Smooth muscle cell (in vitro differentiated cells): ENCODE measurements around the gene ADAD2. TPM values are rescaled to one million over a fixed set of nuclear protein-coding genes. Genes with fewer than 3 reads are reported as not detected.
A peak's percentile ranks its signal among the peaks of the same experiment; 100 is the strongest.

ENCODE experiments used
- DNase-seq: peaks from one replicate; lab custom pipeline; 2025; ENCODE audit not compliant: unreplicated experiment; lab: John Stamatoyannopoulos, UW
- H2AFZ ChIP-seq: fragments of 200-600 bp; sonication (generic); 2 replicates; pipeline ENCODE4 v1.6.0; 2016; ENCODE audit warnings: antibody characterized with exemption, low read depth, mild to moderate bottlenecking
- H3F3A ChIP-seq: fragments of 200-600 bp; sonication (generic); 2 replicates; pipeline ENCODE4 v1.6.0; 2017; ENCODE audit warnings: antibody characterized with exemption, low read depth
- H3K27ac ChIP-seq: fragments of 200-600 bp; sonication (generic); 2 replicates; pipeline ENCODE4 v1.5.1; 2016; ENCODE audit warnings: low read depth, mild to moderate bottlenecking
- H3K27me3 ChIP-seq: fragments of 200-600 bp; sonication (generic); 2 replicates; pipeline ENCODE4 v1.6.1; 2016; ENCODE audit warnings: low read depth, mild to moderate bottlenecking
- H3K36me3 ChIP-seq: fragments of 200-600 bp; sonication (generic); 2 replicates; pipeline ENCODE4 v1.5.1; 2016; ENCODE audit warnings: low read depth
- H3K4me1 ChIP-seq: fragments of 200-600 bp; sonication (generic); 2 replicates; pipeline ENCODE4 v1.5.1; 2016; ENCODE audit warnings: low read depth
- H3K4me2 ChIP-seq: fragments of 200-600 bp; sonication (generic); 2 replicates; pipeline ENCODE4 v1.6.0; 2016; ENCODE audit warnings: mild to moderate bottlenecking
- H3K4me3 ChIP-seq: fragments of 200-600 bp; sonication (generic); 2 replicates; pipeline ENCODE4 v1.5.1; 2016; ENCODE audit warnings: mild to moderate bottlenecking
- H3K79me2 ChIP-seq: fragments of 200-600 bp; sonication (generic); 2 replicates; pipeline ENCODE4 v1.6.0; 2016; ENCODE audit warnings: low read depth, mild to moderate bottlenecking
- H3K9ac ChIP-seq: fragments of 200-600 bp; sonication (generic); 2 replicates; pipeline ENCODE4 v1.6.0; 2016; ENCODE audit warnings: low read depth
- H3K9me3 ChIP-seq: fragments of 200-600 bp; sonication (generic); replicated peaks from 2 replicates; pipeline ENCODE4 v1.5.1; 2016; ENCODE audit warnings: low read depth
- H4K20me1 ChIP-seq: fragments of 200-600 bp; sonication (generic); 2 replicates; pipeline ENCODE4 v1.6.0; 2016; ENCODE audit warnings: low read depth
- WGBS: methylation state at CpG from one replicate; pipeline ENCODE4 v1.1.7; 2016; ENCODE audit warnings: low lambda C conversion rate; 5-methylcytosine and 5-hydroxymethylcytosine counted together
- polyA plus RNA-seq: library from polyadenylated mRNA; unstranded; fragments of >200 nt; fragmentation: Nextera tagmentation; extraction: Ambion mirVana; gene quantifications from 2 replicates; pipeline ENCODE4 v1.2.1, GENCODE V29; 2016
- total RNA-seq: library from RNA; depleted of rRNA; stranded (reverse); fragments of >200 nt; gene quantifications from 2 replicates; pipeline ENCODE4 v1.2.3, GENCODE V29; 2014
- TF ChIP-seq, protein P1 (sequence below): fragments of 200-600 bp; sonication (generic); IDR thresholded peaks from 2 replicates; pipeline ENCODE4 v1.5.1; 2017; ENCODE audit warnings: borderline replicate concordance, mild to moderate bottlenecking, antibody characterized with exemption; ENCODE audit not compliant: insufficient read depth, poor library complexity, severe bottlenecking

Gene ADAD2
- total and polyA plus RNA-seq, 2 experiments from 2014 or later: not detected

GRCh38 chr16:84183911-84184591 lies 6.9 kb upstream of the ADAD2 start:
- Histone ChIP-seq H3K9ac (no peak overlapping the region), H3K27ac (no peak overlapping the region), H3K36me3 (no peaks in the 10 kb centered on the region), H2AFZ (no peak overlapping the region), H3K4me1 (peaks cover 5% of the 10 kb centered on the region), H3K79me2 (peaks cover 24% of the 10 kb centered on the region), H4K20me1 (no peaks in the 10 kb centered on the region), H3K4me2 (no peak overlapping the region), H3K27me3 (no peaks in the 10 kb centered on the region), H3K4me3 (no peak overlapping the region), H3K9me3 (no peaks in the 10 kb centered on the region), H3F3A (no peaks in the 10 kb centered on the region)
- no peak for DNase-seq
- TF ChIP-seq, protein P1, sequence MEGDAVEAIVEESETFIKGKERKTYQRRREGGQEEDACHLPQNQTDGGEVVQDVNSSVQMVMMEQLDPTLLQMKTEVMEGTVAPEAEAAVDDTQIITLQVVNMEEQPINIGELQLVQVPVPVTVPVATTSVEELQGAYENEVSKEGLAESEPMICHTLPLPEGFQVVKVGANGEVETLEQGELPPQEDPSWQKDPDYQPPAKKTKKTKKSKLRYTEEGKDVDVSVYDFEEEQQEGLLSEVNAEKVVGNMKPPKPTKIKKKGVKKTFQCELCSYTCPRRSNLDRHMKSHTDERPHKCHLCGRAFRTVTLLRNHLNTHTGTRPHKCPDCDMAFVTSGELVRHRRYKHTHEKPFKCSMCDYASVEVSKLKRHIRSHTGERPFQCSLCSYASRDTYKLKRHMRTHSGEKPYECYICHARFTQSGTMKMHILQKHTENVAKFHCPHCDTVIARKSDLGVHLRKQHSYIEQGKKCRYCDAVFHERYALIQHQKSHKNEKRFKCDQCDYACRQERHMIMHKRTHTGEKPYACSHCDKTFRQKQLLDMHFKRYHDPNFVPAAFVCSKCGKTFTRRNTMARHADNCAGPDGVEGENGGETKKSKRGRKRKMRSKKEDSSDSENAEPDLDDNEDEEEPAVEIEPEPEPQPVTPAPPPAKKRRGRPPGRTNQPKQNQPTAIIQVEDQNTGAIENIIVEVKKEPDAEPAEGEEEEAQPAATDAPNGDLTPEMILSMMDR: no peak
- 97% methylated on average over 11 of the region's 11 CpGs for WGBS

GRCh38 chr16:84184775-84185174 lies 6.2 kb upstream of the ADAD2 start:
- H3K9me3 ChIP-seq: no peaks in the 10 kb centered on the region
- H3K4me3 ChIP-seq: no peak overlapping the region
- H3K4me2 ChIP-seq: no peak overlapping the region
- no peak overlapping the region for H3K9ac ChIP-seq
- no peaks in the 10 kb centered on the region for H3K36me3 ChIP-seq
- TF ChIP-seq, protein P1: no peak
- no peaks in the 10 kb centered on the region for H3F3A ChIP-seq
- H3K27me3 ChIP-seq: no peaks in the 10 kb centered on the region
- H3K79me2 ChIP-seq: peaks cover 24% of the 10 kb centered on the region
- DNase-seq: no peak
- peaks cover 5% of the 10 kb centered on the region for H3K4me1 ChIP-seq
- 99% methylated on average over 10 of the region's 10 CpGs for WGBS
- H4K20me1 ChIP-seq: no peaks in the 10 kb centered on the region
- no peak overlapping the region for H3K27ac ChIP-seq
- H2AFZ ChIP-seq: no peak overlapping the region

DNA sequence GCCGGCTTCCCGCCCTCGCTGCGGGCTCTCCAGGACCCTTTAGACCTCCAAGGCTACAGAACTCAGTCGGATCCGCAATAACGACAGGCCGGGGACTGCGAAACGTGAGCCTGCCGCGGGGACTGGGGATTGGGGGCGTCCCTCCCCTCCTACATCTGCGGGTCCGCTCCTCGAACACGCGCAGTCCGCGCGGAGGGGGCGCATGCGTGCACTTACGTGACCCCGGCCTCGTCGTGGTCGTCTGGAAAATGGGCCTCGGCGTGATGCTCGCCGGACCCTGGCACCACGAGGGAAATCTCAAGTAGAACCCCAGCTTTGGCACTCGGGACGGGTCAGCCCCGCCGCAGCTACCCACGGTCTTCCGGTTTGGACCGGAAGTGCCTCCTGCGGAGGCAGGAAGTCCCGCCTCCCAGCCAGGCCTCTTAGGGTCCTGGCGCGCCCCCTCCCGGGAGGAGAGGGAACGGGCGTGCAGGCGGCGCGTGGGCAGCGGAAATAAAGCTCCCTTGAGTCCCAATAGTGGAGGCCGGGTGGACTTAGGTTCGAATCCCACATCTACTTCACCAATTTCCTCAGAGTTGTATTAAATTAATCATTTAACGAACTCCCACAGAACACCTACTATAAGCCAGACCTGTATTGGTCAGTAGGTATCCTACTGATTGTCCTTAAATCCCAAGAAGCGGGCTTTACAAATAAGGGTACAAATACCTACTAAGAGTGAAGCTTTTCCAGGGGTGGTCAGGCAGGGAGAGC lies 4.1 kb upstream of the ADAD2 start, which contains the start of gene TAF1C:
TSS of gene TAF1C (minus strand) at position 373 of the 753 bp plus-strand sequence. CDS start 2,069 bp downstream, outside the sequence.
- Histone ChIP-seq H3K4me3 (peak within 1 kb of the TSS; percentile 91), H3K79me2 (peaks cover 24% of the 10 kb centered on the region), H3K9me3 (no peaks in the 10 kb centered on the region), H3K27me3 (no peaks in the 10 kb centered on the region), H4K20me1 (no peaks in the 10 kb centered on the region), H3K9ac (peak within 1 kb of the TSS; percentile 90), H3F3A (no peaks in the 10 kb centered on the region), H3K27ac (no peak within 1 kb of the TSS), H2AFZ (peak within 1 kb of the TSS; percentile 88), H3K36me3 (no peaks in the 10 kb centered on the region), H3K4me2 (peak within 1 kb of the TSS; percentile 97), H3K4me1 (peaks cover 5% of the 10 kb centered on the region)
- DNase-seq: peak; percentile 65
- 4% methylated on average over 53 of the region's 55 CpGs for WGBS
- TF ChIP-seq, protein P1: peak; percentile 97
